ENCODE results near the gene TEAD2. TPM values are rescaled to one million over a fixed set of nuclear protein-coding genes. Genes with fewer than 3 reads are reported as not detected.

Gene TEAD2
- polyA plus RNA-seq, 1 donor from 2014 or later: 1.0 TPM

DNA sequence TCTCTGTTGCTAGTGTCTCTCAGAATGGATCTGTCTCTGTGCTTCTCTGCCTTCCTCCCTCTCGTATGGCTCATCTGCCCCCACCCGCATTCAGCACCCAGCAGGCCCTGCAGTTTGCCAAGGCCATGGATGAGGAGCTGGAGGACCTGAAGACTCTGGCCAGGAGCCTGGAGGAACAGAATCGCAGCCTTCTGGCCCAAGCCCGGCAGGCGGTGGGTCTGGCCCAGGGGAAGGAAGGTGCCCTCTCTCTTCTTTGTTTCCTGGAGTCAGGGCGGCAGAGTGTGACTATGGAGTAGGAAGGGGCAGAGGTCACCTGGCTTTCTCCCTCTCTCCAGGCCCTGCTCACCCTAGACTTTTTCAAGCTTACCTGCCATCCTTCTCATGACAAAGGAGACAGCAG lies 36.7 kb upstream of the TEAD2 start:
- no peaks in the 10 kb centered on the region for H3K79me2 ChIP-seq (replicated peaks; ENCODE audit: insufficient read depth, low read length)

DNA sequence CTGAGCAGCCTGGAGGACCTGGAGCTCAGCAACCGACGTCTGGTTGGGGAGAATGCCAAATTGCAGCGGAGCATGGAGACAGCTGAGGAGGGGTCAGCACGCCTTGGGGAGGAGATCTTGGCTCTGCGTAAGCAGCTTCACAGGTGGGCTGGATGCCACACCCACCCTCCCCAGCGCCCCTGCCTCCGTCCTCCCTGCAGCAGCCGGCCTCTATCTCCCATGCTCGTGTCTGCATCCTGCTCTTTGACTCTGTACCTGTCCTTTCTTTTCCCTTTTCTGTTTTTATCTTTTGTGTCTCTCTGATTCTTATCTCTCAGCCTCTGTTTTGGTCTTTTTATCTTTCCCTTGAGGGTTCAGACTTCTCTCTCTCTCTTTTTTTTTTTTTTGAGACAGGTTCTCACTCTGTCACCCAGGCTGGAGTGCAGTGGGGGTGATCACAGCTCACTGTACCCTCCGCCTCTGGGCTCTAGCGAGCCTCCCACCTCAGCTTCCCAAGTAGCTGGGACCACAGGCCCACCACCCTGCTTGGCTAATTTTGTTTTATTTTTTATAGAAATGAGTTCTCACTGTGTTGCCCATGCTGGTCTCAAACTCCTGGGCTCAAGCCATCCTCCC lies 35.9 kb upstream of the TEAD2 start:
- Histone ChIP-seq H3K4me2 (ENCODE audit: low read length) (no peak overlapping the region), H3K9ac (ENCODE audit: low read length) (no peak overlapping the region), H3F3A (ENCODE audit: insufficient read depth, low read length, poor library complexity, severe bottlenecking) (no peaks in the 10 kb centered on the region), H3K9me3 (ENCODE audit: low read length) (no peaks in the 10 kb centered on the region), H3K9me2 (ENCODE audit: insufficient read depth, low read length) (no peaks in the 10 kb centered on the region), H3K27ac (ENCODE audit: low read length) (no peak overlapping the region), H3K4me3 (ENCODE audit: low read length) (no peak overlapping the region), H3K27me3 (ENCODE audit: insufficient read depth, low read depth, low read length) (no peaks in the 10 kb centered on the region), H4K20me1 (ENCODE audit: insufficient read depth) (no peaks in the 10 kb centered on the region), H2AFZ (ENCODE audit: low read depth, low read length) (no peak overlapping the region), H3K36me3 (ENCODE audit: insufficient read depth, low read length) (no peaks in the 10 kb centered on the region), H3K79me2 (replicated peaks; ENCODE audit: insufficient read depth, low read length) (no peaks in the 10 kb centered on the region)
- TF ChIP-seq SMC3 (conservative IDR thresholded peaks at IDR 0.05; ENCODE audit: poor library complexity): no peak
- TF ChIP-seq MXI1 (conservative IDR thresholded peaks at IDR 0.05; ENCODE audit: poor library complexity, severe bottlenecking): no peak
- TF ChIP-seq RAD21 (conservative IDR thresholded peaks at IDR 0.05): no peak
- TF ChIP-seq, protein P1, sequence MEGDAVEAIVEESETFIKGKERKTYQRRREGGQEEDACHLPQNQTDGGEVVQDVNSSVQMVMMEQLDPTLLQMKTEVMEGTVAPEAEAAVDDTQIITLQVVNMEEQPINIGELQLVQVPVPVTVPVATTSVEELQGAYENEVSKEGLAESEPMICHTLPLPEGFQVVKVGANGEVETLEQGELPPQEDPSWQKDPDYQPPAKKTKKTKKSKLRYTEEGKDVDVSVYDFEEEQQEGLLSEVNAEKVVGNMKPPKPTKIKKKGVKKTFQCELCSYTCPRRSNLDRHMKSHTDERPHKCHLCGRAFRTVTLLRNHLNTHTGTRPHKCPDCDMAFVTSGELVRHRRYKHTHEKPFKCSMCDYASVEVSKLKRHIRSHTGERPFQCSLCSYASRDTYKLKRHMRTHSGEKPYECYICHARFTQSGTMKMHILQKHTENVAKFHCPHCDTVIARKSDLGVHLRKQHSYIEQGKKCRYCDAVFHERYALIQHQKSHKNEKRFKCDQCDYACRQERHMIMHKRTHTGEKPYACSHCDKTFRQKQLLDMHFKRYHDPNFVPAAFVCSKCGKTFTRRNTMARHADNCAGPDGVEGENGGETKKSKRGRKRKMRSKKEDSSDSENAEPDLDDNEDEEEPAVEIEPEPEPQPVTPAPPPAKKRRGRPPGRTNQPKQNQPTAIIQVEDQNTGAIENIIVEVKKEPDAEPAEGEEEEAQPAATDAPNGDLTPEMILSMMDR (IDR thresholded peaks at IDR 0.05; ENCODE audit: poor library complexity, severe bottlenecking): no peak
- TF ChIP-seq TAF1 (IDR thresholded peaks at IDR 0.05; ENCODE audit: low read depth): no peak
- TF ChIP-seq, protein P2, sequence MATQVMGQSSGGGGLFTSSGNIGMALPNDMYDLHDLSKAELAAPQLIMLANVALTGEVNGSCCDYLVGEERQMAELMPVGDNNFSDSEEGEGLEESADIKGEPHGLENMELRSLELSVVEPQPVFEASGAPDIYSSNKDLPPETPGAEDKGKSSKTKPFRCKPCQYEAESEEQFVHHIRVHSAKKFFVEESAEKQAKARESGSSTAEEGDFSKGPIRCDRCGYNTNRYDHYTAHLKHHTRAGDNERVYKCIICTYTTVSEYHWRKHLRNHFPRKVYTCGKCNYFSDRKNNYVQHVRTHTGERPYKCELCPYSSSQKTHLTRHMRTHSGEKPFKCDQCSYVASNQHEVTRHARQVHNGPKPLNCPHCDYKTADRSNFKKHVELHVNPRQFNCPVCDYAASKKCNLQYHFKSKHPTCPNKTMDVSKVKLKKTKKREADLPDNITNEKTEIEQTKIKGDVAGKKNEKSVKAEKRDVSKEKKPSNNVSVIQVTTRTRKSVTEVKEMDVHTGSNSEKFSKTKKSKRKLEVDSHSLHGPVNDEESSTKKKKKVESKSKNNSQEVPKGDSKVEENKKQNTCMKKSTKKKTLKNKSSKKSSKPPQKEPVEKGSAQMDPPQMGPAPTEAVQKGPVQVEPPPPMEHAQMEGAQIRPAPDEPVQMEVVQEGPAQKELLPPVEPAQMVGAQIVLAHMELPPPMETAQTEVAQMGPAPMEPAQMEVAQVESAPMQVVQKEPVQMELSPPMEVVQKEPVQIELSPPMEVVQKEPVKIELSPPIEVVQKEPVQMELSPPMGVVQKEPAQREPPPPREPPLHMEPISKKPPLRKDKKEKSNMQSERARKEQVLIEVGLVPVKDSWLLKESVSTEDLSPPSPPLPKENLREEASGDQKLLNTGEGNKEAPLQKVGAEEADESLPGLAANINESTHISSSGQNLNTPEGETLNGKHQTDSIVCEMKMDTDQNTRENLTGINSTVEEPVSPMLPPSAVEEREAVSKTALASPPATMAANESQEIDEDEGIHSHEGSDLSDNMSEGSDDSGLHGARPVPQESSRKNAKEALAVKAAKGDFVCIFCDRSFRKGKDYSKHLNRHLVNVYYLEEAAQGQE (IDR thresholded peaks at IDR 0.05; ENCODE audit: borderline replicate concordance): no peak
- no peak for TF ChIP-seq POLR2AphosphoS5 (IDR thresholded peaks at IDR 0.05)
- no peak for TF ChIP-seq EZH2 (IDR thresholded peaks at IDR 0.05; ENCODE audit: borderline replicate concordance, insufficient read depth, low read length, poor library complexity, severe bottlenecking)
- TF ChIP-seq EP300 (conservative IDR thresholded peaks at IDR 0.05; ENCODE audit: poor library complexity, severe bottlenecking): no peak

More for the DNA sequence above, 36.7 kb upstream of the TEAD2 start:
- Histone ChIP-seq H3K4me2 (ENCODE audit: low read length) (no peak overlapping the region), H3K9me3 (ENCODE audit: low read length) (no peaks in the 10 kb centered on the region), H2AFZ (ENCODE audit: low read depth, low read length) (no peak overlapping the region), H3K9ac (ENCODE audit: low read length) (no peak overlapping the region), H3K27ac (ENCODE audit: low read length) (no peak overlapping the region), H3K36me3 (ENCODE audit: insufficient read depth, low read length) (no peaks in the 10 kb centered on the region), H3K27me3 (ENCODE audit: insufficient read depth, low read depth, low read length) (no peaks in the 10 kb centered on the region), H3K9me2 (ENCODE audit: insufficient read depth, low read length) (no peaks in the 10 kb centered on the region), H3F3A (ENCODE audit: insufficient read depth, low read length, poor library complexity, severe bottlenecking) (no peaks in the 10 kb centered on the region), H3K4me3 (ENCODE audit: low read length) (no peak overlapping the region), H4K20me1 (ENCODE audit: insufficient read depth) (no peaks in the 10 kb centered on the region)
- TF ChIP-seq EZH2 (IDR thresholded peaks at IDR 0.05; ENCODE audit: borderline replicate concordance, insufficient read depth, low read length, poor library complexity, severe bottlenecking) (no peak), MXI1 (conservative IDR thresholded peaks at IDR 0.05; ENCODE audit: poor library complexity, severe bottlenecking) (no peak), POLR2AphosphoS5 (IDR thresholded peaks at IDR 0.05) (no peak), TAF1 (IDR thresholded peaks at IDR 0.05; ENCODE audit: low read depth) (no peak), RAD21 (conservative IDR thresholded peaks at IDR 0.05) (no peak), SMC3 (conservative IDR thresholded peaks at IDR 0.05; ENCODE audit: poor library complexity) (no peak)
- TF ChIP-seq, protein P1 (IDR thresholded peaks at IDR 0.05; ENCODE audit: poor library complexity, severe bottlenecking): no peak
- TF ChIP-seq, protein P2 (IDR thresholded peaks at IDR 0.05; ENCODE audit: borderline replicate concordance): no peak

All from neural cell (in vitro differentiated cells).